Activated effector memory CD4-positive, alpha-beta T cell treated with Interleukin-2 at 50 U/mL for 16 hours (primary cell): Measurements from ENCODE around the gene LRRTM3.

ENCODE experiments used
- DNase-seq: peaks from one replicate; pipeline ENCODE4 v3.0.0-alpha.2; 2020

The LRRTM3 gene

GRCh38 chr10:66940965-66941364 is 15.1 kb downstream of the LRRTM3 start:
- no peak for DNase-seq

GRCh38 chr10:66941491-66941890 is 15.7 kb downstream of the LRRTM3 start:
- no peak for DNase-seq

- no peak for DNase-seq
These were observed 16.6 kb downstream of the LRRTM3 start for GRCh38 chr10:66942407-66942806.

DNA sequence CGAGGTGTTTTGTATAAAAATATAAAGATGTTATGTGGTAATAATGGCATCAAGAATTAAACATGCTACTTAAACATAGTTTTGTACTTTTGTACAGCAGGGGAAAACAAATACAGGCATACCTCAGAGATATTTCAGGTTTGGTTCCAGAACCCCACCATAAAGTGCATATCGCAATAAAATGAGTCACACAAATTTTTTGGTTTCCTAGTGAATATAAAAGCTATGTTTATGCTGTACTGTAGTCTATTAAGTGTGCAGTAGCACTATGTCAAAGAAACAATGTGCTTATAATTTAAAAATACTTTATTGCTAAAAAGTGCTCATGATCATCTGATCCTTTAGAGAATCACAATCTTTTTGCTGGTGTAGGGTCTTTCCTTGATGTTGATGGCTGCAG is 17.8 kb downstream of the LRRTM3 start:
- DNase-seq: no peak

DNA sequence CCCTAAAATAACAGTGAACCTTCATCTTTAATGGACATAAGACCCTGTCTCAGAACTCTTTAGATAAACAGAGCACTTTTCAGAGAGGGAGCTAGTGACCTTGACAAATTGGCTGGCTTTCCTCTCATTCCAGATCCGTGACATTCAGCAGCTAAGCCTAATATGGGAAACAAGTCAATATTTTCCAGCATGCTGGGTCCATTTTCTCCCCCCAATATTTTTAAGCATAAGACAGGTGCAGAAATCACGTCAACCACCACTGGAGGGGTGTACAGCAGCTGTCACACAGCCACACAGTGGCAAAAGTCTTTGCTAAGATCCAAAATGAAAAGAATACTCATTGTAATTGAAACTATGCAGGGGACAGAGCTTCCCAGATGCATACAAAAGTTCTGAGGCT is 26.1 kb downstream of the LRRTM3 start:
- DNase-seq: no peak

- DNase-seq: no peak
These were observed 32.6 kb downstream of the LRRTM3 start for GRCh38 chr10:66958466-66958865.

- no peak for DNase-seq
These were observed 39.1 kb downstream of the LRRTM3 start for GRCh38 chr10:66964946-66965345.

DNA sequence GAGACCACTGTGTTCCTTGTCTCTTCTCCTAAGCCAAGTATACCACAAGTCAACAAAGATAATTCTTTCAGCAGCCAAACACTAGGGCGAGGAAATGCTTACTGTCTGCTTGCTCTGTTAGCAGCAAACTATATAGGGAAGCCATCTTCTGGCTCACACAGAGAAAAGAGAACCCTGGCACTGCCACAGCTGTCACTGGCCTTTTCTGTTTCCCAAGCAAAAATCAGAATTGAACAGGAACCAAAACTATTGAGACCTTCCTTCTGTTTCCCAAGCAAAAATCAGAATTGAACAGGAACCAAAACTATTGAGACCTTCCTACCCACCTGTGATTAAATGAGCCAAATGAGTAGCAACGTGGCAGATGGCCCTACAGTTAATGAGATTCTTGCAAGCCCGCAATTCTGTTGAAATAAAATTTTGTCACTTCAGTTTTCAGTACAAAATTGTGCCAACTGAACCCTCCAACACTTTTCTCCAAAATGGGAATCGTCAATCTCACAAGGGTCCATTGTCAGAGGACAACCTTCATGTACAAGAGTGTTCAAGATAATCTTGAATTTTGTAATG is 54.5 kb downstream of the LRRTM3 start:
- DNase-seq: no peak

DNA sequence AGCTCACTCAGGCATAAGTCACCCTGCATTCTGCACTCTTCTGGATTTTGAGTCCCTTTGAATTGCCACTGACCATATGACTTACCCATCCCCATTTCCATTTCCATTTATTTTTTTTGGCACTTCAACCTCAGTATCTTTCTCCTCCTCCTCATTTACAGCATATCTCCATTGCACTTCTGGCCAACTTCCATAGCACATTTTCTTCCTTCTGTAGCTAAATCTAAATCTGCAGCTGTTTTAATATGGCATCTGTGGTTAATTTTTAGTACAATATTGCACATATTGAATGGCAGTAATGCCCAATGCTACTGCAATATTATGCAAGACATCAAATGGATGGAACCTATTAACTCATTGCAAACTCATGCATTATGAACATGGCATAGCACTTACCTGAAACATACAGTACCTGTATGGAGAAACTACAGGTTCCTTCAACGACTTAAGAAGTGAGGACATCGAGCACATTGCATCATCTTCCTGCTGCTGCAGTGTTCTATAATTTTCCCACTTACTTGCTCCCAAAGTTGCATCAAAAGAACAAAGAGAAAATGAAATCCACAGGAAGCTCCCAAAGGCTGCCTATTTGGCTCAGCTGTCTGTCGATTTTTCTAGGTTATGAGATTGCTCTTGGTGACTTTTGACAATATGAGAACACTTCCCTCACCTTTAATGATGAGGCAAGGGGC is 55.7 kb downstream of the LRRTM3 start:
- DNase-seq: no peak

- DNase-seq: no peak
These were observed 56.2 kb downstream of the LRRTM3 start for GRCh38 chr10:66982053-66982420.

DNA sequence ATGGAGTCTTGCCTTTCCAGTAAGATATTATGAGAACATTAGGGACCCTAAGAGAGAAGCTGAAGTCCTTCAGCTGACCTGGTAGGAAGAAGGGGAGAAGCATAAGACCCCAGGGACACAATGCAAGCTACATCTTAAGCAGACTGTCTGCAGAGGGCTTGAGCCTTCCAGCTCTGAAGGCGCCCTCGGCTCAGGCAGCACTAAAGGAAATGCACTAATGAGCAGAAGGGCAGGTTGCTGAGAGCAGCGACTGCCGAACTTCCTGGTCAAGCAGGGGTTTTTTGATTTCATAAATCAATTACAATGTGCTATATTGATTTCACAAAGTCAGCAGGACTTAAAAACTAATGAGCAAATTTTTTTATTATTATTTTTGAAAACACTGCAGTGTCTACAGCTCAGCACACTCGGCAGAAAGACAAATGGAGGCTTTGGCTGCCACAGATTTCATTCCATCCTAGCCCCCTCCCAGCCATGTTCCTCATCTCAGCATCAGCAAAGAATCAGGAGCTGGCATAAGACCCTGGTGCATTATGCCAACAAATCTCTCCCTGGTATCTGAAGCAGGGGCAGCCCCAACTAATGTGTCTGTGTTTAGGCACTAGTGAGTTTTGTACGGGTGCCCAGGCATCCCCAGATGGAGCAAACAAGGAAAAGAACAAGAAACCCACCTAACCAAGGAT is 57.1 kb downstream of the LRRTM3 start:
- DNase-seq: no peak

DNA sequence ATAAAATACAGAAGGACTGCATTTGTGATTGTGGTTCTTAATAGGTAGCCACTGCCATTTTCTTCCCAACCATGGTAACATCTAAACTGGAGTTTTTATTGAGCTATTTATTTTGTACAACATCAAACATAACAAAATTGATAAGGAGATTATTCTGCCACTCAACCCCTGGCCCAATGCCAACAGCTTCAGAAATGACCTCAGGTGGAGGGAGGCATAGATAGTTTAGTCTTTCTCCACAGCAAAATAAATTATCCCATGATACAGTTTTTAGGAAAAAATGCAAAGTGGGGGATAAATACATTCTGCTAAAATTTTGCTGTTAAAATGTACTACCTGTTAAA is 57.6 kb downstream of the LRRTM3 start:
- no peak for DNase-seq

- DNase-seq: no peak
These were observed 64.5 kb downstream of the LRRTM3 start for GRCh38 chr10:66990143-66990830.

- no peak for DNase-seq
These were observed 71.2 kb downstream of the LRRTM3 start for GRCh38 chr10:66996996-66997395.

DNA sequence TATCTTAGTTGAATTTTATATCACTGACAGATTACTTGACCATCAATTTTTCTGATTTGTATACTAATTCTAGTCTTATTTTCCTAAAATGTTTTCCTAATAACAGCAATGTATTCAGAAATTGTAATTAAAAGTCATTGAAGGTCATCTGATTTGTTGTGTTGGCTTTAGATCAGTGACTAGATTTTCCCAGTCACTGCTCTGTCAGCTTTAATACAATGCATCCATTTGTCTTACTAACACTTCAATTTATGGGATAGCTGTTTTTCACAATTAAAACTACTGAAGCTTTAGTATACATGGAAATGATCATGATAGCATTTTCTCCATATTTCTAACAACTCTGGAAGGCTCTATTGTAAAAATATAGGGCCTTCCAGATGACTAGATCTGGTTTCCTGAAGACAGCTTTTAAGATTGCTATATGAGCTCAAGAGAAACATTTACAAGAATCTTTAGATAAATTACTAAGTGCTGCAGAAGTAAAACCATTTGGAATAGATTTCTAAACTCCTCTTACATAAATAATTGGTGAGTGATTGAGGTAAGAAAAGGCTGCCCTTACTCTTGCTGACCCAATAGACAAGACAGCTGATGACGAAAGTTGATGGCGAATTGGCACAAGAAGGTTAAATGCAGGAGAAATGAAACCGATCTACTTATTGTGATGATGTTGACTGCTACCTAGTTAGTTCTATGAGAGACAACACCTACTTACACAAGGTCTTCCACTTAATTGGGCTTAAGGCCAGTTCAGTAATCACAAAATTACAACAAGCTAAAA is 74.1 kb downstream of the LRRTM3 start:
- DNase-seq: no peak

DNA sequence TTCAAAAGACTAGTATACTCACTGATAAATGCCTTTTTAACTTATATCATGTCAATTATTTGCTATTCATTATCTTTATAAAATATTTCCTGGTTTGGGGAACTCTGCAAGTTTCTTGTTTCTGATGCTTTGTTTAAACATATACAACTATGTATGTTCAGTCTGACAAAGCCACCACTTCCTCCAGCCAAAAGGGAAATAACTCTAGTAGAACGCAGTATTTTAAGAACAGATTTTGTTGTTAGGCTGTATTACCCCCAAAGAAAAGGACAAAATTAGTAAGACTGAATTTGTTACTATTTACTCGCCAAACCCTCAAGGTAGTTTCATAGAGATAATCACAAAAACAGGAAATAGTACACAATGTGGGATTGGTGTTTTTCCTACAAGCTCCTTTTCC is 78.9 kb downstream of the LRRTM3 start:
- DNase-seq: no peak

DNA sequence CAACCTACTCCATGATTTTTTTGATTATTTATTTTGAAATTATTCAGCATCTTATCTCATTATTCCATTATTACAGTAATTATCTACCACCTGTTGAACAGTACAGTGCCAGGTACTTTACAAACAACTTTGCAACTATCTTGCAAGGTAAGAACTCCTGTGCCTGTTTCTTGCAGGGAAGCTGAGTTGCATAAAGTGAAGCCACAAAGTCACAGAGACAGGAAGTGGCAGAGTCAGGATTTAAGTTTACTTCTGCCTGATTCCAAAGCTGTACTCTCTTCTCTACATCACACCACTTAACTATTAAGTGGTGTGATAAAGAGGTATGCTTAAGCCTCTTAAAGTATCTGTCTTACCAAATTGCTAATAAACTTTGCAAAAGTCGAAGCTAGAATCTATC is 80.1 kb downstream of the LRRTM3 start:
- no peak for DNase-seq

GRCh38 chr10:67011480-67011879 is 85.6 kb downstream of the LRRTM3 start:
- no peak for DNase-seq

GRCh38 chr10:67011981-67012380 is 86.1 kb downstream of the LRRTM3 start:
- DNase-seq: no peak

DNA sequence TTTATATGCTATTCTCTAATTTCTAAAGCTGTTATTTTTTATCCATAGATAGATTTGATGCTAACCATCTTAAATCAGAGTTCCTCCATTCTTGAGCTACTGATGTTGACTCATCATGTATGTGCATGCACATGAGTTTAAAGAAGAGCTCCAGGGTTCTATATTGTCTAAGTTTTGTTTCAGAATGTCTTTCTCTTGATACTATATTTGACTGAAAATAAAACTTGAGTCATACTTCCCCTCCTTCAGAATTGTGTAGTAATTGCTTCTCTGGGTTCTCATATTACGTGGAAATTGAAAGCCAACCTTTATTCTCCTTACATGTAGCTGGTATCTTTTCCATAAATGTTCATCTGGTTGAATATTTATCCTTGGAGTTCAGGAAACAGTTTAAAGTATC is 89.4 kb downstream of the LRRTM3 start:
- no peak for DNase-seq

- no peak for DNase-seq
These were observed 91.4 kb downstream of the LRRTM3 start for GRCh38 chr10:67017218-67017617.

DNA sequence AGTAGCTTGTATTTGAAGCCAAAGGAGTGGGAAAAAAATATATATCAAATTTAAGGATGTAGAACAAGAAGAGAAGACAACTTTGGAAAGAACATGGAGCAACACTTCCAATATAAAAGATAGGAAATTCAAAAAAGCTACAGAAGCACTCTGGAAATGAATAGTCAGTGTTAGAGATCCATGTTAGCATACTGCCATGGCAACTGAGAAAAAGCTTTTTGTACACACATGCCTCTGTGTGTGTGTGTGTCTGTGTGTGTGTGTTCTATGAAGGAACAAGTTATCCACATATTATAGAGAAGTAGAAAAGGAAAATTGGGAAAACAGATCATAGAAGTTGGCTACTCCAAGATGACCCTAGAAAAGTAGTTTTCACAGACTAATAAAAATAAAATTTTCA is 96.3 kb downstream of the LRRTM3 start:
- no peak for DNase-seq

- no peak for DNase-seq
These were observed 108.0 kb downstream of the LRRTM3 start for GRCh38 chr10:67033878-67034277.
